GM21515 (cell line): ENCODE measurements around the gene LAMA3.

Experiments
- ATAC-seq: cut with Tn5 transposase; IDR thresholded peaks from one replicate; pipeline ENCODE4 v1.9.1; 2021; ENCODE audit not compliant: unreplicated experiment

Gene LAMA3

DNA sequence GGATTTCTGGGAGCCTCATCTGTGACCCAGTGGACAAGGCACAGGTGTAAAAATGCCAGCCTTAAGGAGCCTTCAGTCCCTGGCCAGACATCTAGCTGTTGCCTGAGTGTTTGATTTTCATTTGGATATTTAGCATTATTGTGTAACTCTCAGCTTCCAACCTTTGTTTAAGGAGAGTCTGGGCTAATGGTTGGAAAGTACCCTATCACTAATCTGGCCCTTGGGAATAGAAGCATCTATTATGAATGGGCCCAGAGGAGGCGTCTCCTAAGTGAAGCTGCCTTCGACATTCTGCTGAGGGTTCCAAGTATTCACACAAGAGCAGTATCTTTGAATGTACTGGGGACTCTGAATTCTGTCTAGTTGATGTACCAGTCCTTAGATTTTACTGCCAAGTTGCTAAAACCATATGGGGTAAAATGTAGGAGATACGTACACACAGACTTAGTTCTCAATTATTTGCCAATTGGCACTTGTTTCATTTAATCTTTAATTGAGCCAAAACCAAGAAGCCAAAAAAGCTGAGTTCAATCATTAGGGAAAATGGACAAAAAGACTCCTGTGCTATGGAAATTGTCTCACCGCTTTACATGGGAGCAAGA is 19.3 kb upstream of the LAMA3 start:
- ATAC-seq: no peak

- ATAC-seq: no peak
These were observed 17.7 kb upstream of the LAMA3 start for GRCh38 chr18:23671564-23671963.

GRCh38 chr18:23673725-23674124 is 15.5 kb upstream of the LAMA3 start:
- ATAC-seq: no peak

GRCh38 chr18:23675236-23675635 is 14.0 kb upstream of the LAMA3 start:
- ATAC-seq: no peak

DNA sequence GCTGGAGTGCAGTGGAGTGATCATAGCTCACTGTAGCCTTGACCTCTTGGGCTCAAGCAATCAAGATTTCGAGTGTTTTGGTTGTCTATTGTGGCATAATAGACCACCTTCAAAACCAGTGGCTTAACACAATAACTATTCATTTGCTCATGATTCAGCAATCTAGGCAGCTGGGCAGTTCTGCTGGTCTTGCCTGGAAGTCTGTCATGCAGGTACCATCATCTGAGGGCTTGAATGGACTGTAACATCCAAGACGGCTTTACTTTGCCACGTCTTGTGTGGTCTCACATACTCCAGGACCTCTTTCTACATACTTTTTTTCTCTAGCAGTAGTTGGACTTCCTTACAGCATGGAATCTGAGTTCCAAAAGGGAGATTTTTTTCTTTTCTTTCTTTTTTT is 13.4 kb upstream of the LAMA3 start:
- ATAC-seq: no peak

DNA sequence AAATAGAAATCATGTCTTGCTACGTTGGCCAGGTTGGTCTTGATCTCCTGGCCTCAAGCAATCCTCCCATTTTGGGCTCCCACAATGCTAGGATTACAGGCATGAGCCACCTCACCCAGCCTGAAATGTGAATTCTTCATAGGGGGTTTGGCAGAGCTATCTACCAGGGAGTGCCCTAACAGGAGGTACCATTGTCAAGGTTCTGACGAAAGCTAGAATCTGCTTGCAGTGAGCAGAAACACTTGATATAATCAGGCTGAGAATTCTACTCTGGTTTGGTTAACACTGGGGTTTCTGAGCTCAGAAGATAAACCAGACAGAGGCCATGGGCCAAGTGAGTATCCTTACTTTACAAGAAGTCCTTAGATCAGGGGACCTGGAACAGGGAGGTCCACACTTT is 7.2 kb upstream of the LAMA3 start:
- no peak for ATAC-seq

DNA sequence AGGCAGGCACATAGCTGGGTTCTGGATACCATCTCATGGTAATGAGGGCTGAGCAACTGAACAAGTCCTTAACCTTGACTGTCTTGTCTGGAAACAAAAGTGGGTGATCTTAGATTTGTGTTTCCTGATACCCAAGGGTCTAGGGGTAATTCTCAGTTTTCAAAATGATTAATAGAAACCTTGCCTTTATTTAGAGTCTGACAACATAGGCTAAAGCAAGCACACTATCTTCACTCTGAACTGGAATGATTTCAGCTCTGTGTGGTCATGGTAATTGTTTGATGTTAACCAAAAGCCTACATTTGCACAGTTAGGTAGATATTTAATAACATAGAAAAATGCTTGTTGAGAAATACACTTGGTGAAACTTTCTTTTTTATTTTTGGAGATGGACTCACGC is 6.8 kb upstream of the LAMA3 start:
- no peak for ATAC-seq

GRCh38 chr18:23683155-23683554 is 6.1 kb upstream of the LAMA3 start:
- no peak for ATAC-seq

DNA sequence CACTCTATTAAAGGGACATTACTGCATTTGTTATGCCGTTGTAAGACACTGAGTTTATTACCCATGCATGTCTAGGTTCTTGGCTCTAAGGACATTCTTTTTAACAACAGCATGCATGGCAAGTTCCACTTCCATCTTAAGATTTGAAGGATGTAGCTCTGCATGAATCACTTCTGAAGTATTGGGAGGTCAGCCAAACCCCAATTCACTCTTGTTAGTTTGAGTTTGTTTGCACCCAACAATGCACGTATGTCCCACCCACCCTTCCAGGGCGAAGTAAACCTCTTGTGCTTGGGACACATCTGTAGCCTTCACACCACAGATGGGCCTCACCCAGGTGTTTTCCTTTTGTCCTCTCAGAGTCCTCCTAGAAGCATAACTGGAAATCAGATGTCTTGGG is 5.6 kb upstream of the LAMA3 start:
- no peak for ATAC-seq

- no peak for ATAC-seq
These were observed 4.6 kb upstream of the LAMA3 start for GRCh38 chr18:23684515-23685197.

DNA sequence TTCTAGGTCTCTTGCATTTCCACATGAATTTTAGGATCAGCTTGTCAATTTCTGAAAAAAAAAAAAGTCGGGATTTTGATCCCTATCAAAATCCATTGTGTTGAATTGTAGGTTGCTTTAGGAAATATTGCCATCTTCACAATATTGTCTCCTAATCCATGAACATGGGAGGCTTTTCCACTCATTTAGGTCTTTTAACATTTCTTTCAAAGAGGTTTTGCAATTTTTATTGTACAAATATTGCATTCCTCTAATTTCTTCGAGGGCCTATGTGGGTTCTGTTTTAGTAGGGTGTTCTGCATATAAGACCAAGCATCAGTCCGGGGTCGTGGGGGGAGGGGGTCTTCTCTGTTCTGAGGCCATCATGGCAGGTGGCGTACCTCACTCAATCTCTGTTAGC is 725 bp upstream of the LAMA3 start:
- no peak for ATAC-seq

GRCh38 chr18:23689616-23690504 is 607 bp downstream of the LAMA3 start:
- no peak for ATAC-seq

- ATAC-seq: no peak
These were observed 1.3 kb downstream of the LAMA3 start for GRCh38 chr18:23690505-23691068.

GRCh38 chr18:23693846-23694245 is 4.6 kb downstream of the LAMA3 start:
- ATAC-seq: no peak

DNA sequence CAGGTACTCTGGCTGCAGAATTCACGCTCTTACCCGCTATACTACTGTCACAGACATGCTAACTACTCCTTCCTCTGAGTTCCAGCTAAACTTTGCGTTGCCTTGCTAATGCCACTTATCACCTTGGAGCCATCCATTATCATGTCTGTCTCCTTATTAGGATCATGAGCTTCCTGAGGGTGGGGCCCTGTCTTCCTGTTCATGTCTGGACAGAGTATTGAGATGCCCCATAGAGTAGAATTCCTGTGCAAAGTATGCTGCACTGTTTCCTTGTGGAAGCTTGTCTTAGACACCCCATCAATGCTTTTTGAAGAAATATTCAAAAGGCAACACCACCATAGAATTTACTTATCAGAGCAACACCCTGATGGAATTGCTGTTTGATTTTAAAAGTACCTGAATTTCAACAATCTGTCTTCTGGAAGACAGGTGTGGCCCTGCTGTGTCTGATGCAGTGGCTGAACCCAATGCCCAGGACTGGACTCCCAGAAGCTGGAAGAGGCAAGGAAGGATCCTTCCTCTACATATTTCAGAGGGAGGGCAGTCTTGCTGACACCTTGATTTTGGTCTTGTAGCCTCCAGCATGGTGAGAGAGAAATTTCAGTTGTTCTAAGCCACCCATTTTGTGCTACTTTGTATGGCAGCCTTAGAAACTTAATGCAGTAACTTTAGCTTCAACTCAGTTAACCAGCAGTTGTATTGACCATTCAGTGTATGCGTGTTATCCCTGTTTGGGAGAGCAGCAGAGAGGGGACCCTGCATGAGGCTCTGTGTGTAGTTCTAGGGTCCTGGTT is 5.6 kb downstream of the LAMA3 start:
- ATAC-seq: no peak

GRCh38 chr18:23701017-23701416 is 11.8 kb downstream of the LAMA3 start:
- no peak for ATAC-seq

DNA sequence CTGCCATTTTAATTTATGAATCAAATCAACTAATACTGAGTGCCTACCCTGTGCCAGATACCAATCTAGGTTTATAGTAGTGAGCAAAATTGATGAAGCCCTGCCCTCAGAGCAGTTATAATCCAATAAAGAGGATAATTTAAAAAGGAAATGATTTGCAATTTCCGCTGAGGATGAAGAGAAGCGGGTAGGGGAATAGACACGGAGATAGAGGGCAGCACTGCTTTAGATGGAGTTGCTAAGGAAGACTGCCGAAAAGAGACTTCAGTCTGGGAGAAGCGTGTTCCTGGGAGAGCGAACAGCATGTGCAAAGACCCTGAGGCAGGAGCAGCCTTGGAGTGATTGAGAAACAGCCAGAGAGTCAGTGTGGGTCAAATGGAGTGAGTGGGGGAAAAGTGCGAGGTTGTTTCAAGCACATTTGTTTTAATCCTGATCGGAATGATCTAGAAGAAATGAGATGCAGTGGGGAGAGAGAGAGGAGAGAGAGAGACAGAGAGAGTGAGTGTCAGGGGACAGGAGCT is 12.4 kb downstream of the LAMA3 start:
- ATAC-seq: no peak

DNA sequence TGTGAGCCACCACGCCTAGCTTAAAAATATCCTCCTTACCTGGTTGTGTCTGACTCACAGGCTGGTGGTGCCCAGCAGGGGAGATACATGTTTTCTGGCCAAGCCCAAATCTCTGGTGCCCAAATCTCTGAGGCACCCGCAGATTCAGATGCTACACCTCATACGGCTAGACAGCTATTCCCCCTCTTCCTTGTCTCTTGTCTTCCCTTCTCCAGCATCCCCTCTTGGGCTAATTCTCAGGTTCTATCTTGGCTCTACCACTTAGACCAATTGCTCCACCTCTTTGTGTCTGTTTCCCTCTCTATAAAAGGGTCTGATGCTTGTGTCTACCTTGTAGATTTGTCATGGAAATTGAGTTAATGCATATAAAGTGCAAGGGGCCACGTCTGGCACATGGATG is 13.4 kb downstream of the LAMA3 start:
- ATAC-seq: no peak

DNA sequence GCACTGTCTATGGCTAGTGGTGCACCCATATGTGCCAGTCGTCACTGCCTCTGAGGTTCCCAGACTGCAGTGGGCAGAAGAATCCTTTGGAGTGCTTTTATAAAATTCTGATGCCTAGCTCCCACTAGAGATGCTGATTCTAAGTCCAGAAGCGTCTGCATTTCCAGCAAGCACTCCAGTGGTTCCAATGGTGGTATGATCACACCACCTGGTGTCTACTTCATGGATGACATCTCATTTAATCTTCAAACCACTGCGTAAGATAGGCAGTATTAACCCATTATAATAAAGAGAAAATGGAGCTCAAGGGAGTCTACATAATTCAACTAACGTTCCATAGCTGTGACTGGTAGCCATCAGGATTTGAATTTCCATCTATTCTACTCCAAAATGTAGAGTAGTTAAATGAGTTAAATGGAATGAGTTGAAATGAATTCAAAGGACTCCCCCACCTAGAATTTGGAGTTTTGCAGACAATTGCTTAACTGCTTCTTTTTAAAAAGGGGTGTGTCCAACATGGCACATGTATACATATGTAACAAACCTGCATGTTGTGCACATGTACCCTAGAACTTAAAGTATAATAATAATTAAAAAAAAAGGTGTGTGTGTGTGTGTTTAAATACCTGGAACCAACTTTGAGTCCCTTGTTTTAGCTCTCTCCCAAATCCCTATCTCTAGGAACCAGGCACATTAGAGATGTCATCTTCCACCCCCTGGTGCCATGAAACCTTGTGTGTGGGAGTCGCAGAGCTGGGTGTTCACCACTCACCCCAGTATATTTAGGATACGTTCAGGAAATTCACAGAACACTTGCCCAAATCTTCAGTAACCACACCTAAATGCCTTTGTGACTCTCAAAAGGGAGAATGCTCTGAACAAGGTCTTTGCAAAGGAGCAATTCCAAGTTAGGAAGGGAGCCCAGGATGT is 14.1 kb downstream of the LAMA3 start:
- no peak for ATAC-seq

DNA sequence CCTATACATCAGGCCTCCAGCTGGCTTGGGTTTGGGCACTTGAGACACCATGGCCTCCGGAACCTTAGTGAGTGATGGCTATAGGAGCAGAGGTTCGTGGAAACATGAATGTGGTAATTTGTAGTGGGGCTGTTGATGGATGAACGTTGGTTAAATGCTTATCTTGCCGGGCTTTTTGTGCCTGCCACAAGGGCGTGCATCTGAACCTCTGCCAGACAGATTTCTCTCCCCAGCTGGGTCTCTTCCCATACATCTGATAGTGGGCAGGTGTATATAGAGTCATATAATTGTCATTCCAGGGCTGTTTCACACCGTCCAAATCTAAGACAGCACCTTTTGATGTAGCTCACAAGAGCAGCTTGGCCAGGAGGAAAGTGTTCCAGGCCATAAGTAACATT is 14.7 kb downstream of the LAMA3 start:
- ATAC-seq: no peak
